KBM-7 (cell line): ENCODE data around the gene APOBEC3B.
"Not testable (repeated sequence)": the region's sequence is repeated elsewhere in the genome, so short reads cannot be mapped to it uniquely, and the experiment has no call there.

ENCODE experiments used
- DNase-seq: peaks from one replicate; pipeline ENCODE4 v3.0.0-alpha.2; 2015
- in situ Hi-C: fragments of 300-500 bp; cut with MboI; formaldehyde crosslinking; loops from 2 replicates; pipeline ENCODE4 v1.14.3; 2020; ENCODE audit warnings: low sequenced_read_pairs, low pct_unique_long_range_greater_than_20kb, mixed read lengths

Gene APOBEC3B

DNA sequence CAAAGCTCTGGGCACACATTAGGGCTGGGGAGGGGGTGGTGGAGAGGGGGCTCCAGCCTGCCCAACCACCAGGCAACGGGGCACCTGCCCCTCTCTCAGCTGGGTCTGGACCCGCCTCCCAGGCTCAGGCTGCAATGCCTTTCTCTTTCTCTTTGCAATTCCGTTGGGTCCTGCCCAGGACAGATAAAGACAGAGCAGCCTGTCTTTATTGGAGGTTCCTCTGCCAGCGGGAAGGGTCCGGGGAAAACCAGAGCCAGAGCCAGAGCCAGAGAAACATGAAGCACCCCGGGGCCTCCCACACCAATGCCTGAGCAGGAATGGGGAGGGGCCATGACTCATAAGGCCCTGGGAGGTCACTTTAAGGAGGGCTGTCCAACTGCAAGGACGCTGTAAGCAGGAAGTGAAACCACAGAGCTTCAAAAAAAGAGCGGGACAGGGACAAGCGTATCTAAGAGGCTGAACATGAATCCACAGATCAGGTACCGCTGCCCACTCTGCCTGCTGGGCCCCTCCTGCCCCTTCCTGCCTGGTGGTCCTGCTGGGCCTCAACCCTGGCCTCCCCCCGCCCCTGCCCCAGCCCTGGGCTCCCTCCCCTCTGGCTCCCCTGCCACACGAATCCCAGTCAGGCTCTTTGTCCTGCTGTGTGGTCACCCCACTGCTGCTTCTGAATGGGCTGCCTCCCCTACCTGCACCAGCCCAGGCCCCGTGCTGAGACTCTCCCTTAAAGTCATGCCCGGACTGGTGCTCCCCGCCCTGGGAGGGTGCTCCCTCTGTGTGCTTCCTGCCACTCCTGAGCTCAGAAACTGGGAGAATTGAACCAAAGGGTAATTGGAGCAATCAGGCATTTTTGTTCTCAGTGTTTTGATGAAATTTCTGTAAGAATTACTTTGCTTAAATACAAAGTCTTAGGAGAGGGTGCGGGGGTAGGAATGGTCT is at the start of gene APOBEC3B:
APOBEC3B (plus strand) TSS at position 356 of the 936 bp plus-strand sequence; CDS start at position 463, 107 bp downstream.
- in situ Hi-C loops: no loop called here
- peak; percentile 88 for DNase-seq

GRCh38 chr22:38935023-38935422 is 47.1 kb upstream of the APOBEC3B start:
- no peak for DNase-seq
- in situ Hi-C loops: no loop called here

- in situ Hi-C loops: no loop called here
- no peak for DNase-seq
These were observed 46.5 kb upstream of the APOBEC3B start for GRCh38 chr22:38935616-38936015.

DNA sequence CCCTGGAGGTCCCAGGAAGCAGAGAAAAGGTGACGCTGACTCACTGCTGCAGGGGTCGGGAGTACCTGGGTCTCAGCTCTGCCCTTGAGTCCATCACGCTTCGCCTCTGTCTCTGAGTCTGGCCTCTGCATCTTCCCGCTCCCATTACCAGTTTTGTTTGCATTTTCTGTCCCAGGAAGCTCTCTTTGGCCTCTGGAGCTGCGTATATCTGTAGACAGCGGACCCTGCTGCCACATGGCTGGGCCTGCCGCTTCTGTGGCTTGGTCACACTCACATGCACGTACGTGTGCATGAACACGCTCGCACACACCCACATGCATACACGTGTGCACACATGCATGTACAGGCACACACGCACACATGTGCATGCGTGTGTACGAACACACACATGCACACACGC is 45.6 kb upstream of the APOBEC3B start:
- DNase-seq: no peak
- in situ Hi-C loops: no loop called here

DNA sequence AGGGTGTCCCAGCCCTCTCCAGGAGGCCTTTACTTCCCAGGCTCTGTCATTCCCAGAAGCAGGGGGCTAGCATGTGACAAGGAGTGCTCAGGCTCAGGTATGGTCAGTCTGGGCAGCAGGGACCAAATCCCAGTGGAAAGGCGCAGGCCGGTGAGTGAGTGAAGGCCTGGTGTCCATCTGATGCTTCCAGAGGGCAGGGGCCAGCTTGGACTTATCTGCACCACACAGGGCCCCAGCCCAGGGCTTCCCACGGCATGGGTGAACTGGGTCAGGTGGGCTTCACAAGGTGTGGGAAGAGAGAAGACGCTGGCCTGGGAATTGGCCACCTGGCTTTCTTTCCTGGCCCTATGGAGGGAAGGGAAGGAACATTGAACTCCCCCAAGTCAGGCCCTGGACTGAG is 45.1 kb upstream of the APOBEC3B start:
- DNase-seq: no peak
- in situ Hi-C loops: no loop called here

GRCh38 chr22:38937541-38937940 is 44.6 kb upstream of the APOBEC3B start:
- in situ Hi-C loops: no loop called here
- DNase-seq: no peak

DNA sequence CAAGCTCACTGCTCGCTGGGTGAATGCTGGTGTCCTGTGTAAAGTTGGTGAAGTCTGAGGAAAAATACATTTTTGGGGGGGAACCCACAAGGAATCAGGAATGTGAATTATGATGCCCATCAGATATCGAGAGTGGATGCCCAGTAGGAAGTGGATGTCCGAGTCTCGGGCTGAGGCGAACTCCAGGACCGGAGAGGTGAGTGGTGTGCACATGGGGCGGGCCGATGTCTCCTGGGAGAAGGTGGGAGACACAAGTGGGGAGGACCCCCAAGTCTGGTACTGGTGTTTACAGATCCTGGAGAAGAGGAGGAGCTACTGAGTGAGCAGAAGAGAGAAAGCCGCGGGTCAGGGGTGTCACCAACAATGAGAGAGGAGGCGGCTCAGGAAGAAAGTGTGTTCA is 43.9 kb upstream of the APOBEC3B start:
- in situ Hi-C loops: no loop called here
- DNase-seq: no peak

- in situ Hi-C loops: no loop called here
- no peak for DNase-seq
These were observed 43.2 kb upstream of the APOBEC3B start for GRCh38 chr22:38938925-38939324.

GRCh38 chr22:38940811-38941384 is 41.2 kb upstream of the APOBEC3B start:
- in situ Hi-C loops: no loop called here
- DNase-seq: no peak

- in situ Hi-C loops: no loop called here
- DNase-seq: peak; percentile 22
These were observed 40.6 kb upstream of the APOBEC3B start for GRCh38 chr22:38941488-38941987.

DNA sequence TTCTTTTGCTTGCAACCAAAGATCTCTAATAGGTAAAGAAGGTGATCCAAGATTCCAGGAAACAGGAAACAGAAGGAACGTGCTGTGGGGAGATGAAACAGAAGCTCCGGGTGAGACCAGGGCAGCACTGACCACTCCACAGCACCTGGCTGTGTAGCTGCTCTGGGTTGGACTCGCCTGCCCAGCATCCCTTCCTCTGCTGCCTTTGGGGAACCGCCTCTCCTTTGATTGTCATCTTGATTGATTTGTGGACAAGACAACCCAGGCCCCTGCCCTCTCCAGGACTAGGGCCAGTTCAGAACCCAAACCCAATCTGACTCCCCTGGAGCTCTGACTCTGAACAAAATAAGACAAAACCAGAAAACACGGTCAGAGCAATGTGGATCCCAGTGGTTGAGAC is 39.4 kb upstream of the APOBEC3B start:
- DNase-seq: no peak
- in situ Hi-C loops: no loop called here

DNA sequence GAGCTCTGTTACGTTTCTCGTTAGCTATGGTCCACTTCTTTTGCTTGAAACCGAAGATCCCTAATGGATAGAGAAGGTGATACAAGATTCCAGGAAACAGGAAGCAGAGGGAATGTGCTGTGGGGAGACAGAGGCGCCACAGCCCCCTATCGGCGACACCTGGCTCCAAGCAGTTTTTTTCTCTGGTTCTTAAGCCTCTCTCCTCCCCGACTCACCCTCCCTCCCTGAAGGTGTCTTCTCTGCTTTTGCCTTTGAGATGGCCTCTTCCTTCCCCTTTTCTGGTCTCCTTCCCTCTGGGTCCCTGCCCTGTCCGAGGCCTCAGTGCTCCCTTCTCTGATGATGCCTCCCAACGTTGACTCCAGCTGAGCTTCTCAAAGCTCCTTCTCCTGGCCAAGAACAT is 38.9 kb upstream of the APOBEC3B start:
- DNase-seq: peak; percentile 60
- in situ Hi-C loops: no loop called here

GRCh38 chr22:38943882-38944281 is 38.3 kb upstream of the APOBEC3B start:
- DNase-seq: no peak
- in situ Hi-C loops: no loop called here

DNA sequence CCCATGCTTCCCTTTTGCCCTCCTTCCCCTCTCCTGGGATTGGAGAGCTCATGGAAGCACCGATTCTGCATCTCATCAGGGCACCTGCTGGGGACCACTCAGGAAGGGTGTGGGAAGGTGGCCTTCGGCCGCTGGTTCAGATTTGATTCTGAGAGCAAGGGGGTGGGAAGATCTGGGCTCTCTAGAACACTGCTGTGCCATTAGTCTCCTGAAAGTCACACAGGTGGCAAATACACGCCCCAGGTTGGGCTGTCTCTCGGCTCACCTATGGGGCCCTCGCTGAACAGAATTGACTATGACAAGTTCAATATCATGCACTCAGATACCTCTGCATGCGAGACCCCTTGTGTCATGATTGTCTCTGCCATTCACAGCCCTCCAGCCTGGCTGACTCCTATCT is 37.5 kb upstream of the APOBEC3B start:
- in situ Hi-C loops: no loop called here
- no peak for DNase-seq

DNA sequence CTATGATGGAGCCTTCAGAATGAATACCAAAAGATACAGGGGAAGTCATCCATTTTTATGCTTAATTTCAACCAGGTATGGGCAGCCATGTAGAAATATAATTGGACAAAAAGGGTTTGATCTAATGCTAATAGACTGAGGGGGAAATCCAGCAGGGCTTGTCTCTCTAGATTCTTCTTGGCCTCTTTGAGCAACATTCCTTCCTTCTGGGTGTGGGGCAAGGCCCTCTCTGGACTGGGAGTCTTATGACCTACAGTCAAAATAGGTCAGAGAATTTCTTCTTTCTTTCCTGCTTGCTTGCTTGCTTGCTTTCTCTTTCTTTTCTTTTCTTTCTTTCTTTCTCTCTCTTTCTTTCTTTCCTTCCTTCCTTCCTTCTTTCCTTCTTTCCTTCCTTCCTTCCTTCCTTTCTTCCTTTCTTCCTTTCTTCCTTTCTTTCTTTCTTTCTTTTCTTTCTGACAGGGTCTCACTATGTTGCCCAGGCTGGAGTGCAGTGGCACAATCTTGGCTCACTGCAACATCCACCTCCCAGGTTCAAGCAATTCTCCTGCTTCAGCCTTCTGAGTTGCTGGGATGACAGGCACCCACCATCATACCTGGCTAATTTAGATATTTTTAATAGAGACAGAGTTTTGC is 36.3 kb upstream of the APOBEC3B start:
- in situ Hi-C loops, DNase-seq: not testable (repeated sequence)

DNA sequence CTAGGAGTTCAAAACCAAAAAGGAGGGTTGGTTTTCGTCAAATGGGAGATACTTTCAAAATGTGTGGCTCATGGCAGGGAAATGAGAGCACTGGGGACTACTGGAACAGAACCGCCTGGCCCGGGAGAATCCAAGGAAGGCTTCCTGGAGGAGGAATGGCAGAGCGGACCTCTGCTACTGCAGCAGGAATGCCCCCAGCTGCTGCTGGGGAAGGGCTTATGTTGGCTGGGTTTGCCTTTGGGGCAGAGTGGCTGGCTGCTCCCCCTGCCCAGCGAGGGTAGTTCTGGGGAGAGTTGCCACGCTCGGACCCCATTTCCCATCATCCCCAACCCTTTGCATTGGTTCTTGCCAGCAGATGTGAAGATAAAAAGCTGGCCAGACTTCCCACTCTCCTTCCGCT is 35.4 kb upstream of the APOBEC3B start:
- in situ Hi-C loops: no loop called here

DNA sequence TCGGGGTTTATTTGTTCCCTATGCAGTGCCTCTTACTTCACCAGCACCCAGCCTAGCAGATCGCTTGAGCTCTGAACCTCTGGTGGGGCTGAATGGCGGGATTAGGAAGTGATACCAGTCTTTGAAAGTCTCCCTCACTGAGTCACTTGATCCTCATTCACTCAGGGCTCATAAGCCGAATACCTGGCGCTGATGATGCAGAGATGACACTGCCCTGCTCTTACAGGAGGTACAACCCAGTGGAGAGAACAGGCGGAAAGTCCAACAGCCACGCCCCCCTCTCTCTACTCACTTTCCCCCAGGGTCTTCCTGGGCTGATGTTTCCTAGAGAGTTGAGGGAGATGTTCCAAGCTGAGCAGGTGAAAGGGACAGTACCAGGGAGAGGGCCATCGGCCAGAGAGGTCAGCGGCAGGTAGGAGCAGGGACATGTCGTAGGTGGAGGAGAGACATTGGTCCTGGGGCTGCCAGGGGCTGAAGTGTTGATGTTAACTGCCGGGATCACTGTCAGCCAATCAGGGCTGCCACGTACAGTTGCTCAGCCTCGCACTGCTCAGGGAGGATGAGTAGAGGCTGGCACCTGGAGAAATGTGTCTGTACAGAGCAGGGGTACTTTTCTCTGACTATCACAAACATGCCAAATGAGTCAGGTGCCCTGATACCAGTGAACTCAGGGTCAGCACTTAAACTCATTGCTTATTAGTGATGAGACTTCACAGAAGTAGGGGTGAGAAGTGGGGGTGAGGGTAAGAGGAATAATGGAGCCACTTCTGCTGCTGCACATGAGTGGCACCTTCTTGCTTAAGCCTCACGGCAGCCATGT is 34.6 kb upstream of the APOBEC3B start:
- in situ Hi-C loops: no loop called here
- no peak for DNase-seq

More for the DNA sequence above, 35.4 kb upstream of the APOBEC3B start:
- no peak for DNase-seq

GRCh38 chr22:38948181-38948940 is 33.8 kb upstream of the APOBEC3B start:
- DNase-seq: no peak
- in situ Hi-C loops: no loop called here
